Hepatocyte (in vitro differentiated cells): ENCODE measurements around the gene SPAM1. TPM values are rescaled to one million over a fixed set of nuclear protein-coding genes. Genes with fewer than 3 reads are reported as not detected.

Experiments used
- DNase-seq: peaks from one replicate; pipeline ENCODE4 v3.0.0-alpha.2; 2016; ENCODE audit warnings: low spot score
- H2AFZ ChIP-seq: fragments of 200-600 bp; sonication (generic); 2 replicates; pipeline ENCODE4 v1.6.0; 2016; ENCODE audit warnings: antibody characterized with exemption, mild to moderate bottlenecking
- H3K27ac ChIP-seq: fragments of 200-600 bp; sonication (generic); 2 replicates; pipeline ENCODE4 v1.5.1; 2016; ENCODE audit warnings: mild to moderate bottlenecking
- H3K27me3 ChIP-seq: fragments of 200-600 bp; sonication (generic); 2 replicates; pipeline ENCODE4 v1.6.1; 2016
- H3K36me3 ChIP-seq: fragments of 200-600 bp; sonication (generic); replicated peaks from 2 replicates; pipeline ENCODE4 v1.5.1; 2016; ENCODE audit warnings: low read depth; ENCODE audit not compliant: insufficient read depth
- H3K4me1 ChIP-seq: fragments of 200-600 bp; sonication (generic); 2 replicates; pipeline ENCODE4 v1.5.1; 2016; ENCODE audit warnings: mild to moderate bottlenecking, moderate library complexity; ENCODE audit not compliant: insufficient read depth
- H3K4me2 ChIP-seq: fragments of 200-600 bp; sonication (generic); 2 replicates; pipeline ENCODE4 v1.6.0; 2016
- H3K4me3 ChIP-seq: fragments of 200-600 bp; sonication (generic); 2 replicates; pipeline ENCODE4 v1.5.1; 2016; ENCODE audit warnings: mild to moderate bottlenecking
- H3K79me2 ChIP-seq: fragments of 200-600 bp; sonication (generic); 2 replicates; pipeline ENCODE4 v1.6.0; 2017; ENCODE audit warnings: mild to moderate bottlenecking
- H3K9me2 ChIP-seq: fragments of 200-600 bp; sonication (generic); replicated peaks from 2 replicates; pipeline ENCODE4 v1.6.0; 2017; ENCODE audit warnings: mild to moderate bottlenecking; ENCODE audit not compliant: insufficient read depth
- H3K9me3 ChIP-seq: fragments of 200-600 bp; sonication (generic); 2 replicates; pipeline ENCODE4 v1.5.1; 2016; ENCODE audit warnings: low read depth, mild to moderate bottlenecking
- H4K20me1 ChIP-seq: fragments of 200-600 bp; sonication (generic); 2 replicates; pipeline ENCODE4 v1.6.0; 2016; ENCODE audit warnings: mild to moderate bottlenecking; ENCODE audit not compliant: insufficient read depth, poor library complexity, severe bottlenecking
- CTCF ChIP-seq: fragments of 200-600 bp; sonication (generic); IDR thresholded peaks from 2 replicates; pipeline ENCODE4 v1.5.1; 2016; ENCODE audit warnings: antibody characterized with exemption, mild to moderate bottlenecking; ENCODE audit not compliant: poor library complexity
- EZH2 ChIP-seq: fragments of 200-600 bp; sonication (generic); IDR thresholded peaks from 2 replicates; pipeline ENCODE4 v1.6.1; 2016; ENCODE audit warnings: antibody characterized with exemption, mild to moderate bottlenecking, borderline replicate concordance
- EZH2phosphoT487 ChIP-seq: fragments of 200-600 bp; sonication (generic); IDR thresholded peaks from one replicate; pipeline ENCODE4 v1.6.1; 2018; ENCODE audit warnings: antibody characterized with exemption, mild to moderate bottlenecking, low read depth, moderate library complexity; ENCODE audit not compliant: unreplicated experiment, severe bottlenecking
- WGBS: methylation state at CpG from one replicate; pipeline ENCODE4 v1.1.6; 2016; ENCODE audit warnings: low lambda C conversion rate; ENCODE audit errors: missing lambda C conversion rate; 5-methylcytosine and 5-hydroxymethylcytosine counted together
- polyA plus RNA-seq: library from polyadenylated mRNA; unstranded; fragments of >200 nt; fragmentation: Nextera tagmentation; extraction: Ambion mirVana; gene quantifications from 2 replicates; pipeline ENCODE4 v1.2.1, GENCODE V29; 2016
- total RNA-seq: library from RNA; depleted of rRNA; stranded (reverse); fragments of >200 nt; gene quantifications from 2 replicates; pipeline ENCODE4 v1.2.3, GENCODE V29; 2014

The SPAM1 gene
- total and polyA plus RNA-seq, 2 experiments from 2014 or later = not detected

GRCh38 chr7:123935436-123936381 lies 10.7 kb downstream of the SPAM1 start:
- no peaks in the 10 kb centered on the region for H3K27me3 ChIP-seq
- no peak overlapping the region for H3K27ac ChIP-seq
- H3K4me1 ChIP-seq = no peaks in the 10 kb centered on the region
- H3K9me3 ChIP-seq = peaks cover 8% of the 10 kb centered on the region
- TF ChIP-seq EZH2 = no peak
- no peak for TF ChIP-seq CTCF
- no peak for TF ChIP-seq EZH2phosphoT487
- no peak overlapping the region for H3K4me3 ChIP-seq
- H2AFZ ChIP-seq = no peak overlapping the region
- no peaks in the 10 kb centered on the region for H3K36me3 ChIP-seq
- H3K9me2 ChIP-seq = no peaks in the 10 kb centered on the region
- 95% methylated on average over 1 of the region's 1 CpG for WGBS
- no peaks in the 10 kb centered on the region for H4K20me1 ChIP-seq
- no peak overlapping the region for H3K4me2 ChIP-seq
- no peaks in the 10 kb centered on the region for H3K79me2 ChIP-seq
- DNase-seq = no peak

GRCh38 chr7:123936388-123936787 lies 11.3 kb downstream of the SPAM1 start:
- no peaks in the 10 kb centered on the region for H3K27me3 ChIP-seq
- no peak for DNase-seq
- TF ChIP-seq EZH2 = no peak
- no peak for TF ChIP-seq EZH2phosphoT487
- H4K20me1 ChIP-seq = no peaks in the 10 kb centered on the region
- H3K79me2 ChIP-seq = no peaks in the 10 kb centered on the region
- 80% methylated on average over 2 of the region's 2 CpGs for WGBS
- H3K36me3 ChIP-seq = no peaks in the 10 kb centered on the region
- no peak overlapping the region for H3K27ac ChIP-seq
- H3K9me3 ChIP-seq = peaks cover 8% of the 10 kb centered on the region
- H2AFZ ChIP-seq = no peak overlapping the region
- no peaks in the 10 kb centered on the region for H3K9me2 ChIP-seq
- no peak overlapping the region for H3K4me2 ChIP-seq
- no peaks in the 10 kb centered on the region for H3K4me1 ChIP-seq
- H3K4me3 ChIP-seq = no peak overlapping the region

GRCh38 chr7:123939784-123940183 lies 14.7 kb downstream of the SPAM1 start:
- H3K9me3 ChIP-seq = peaks cover 2% of the 10 kb centered on the region

More at GRCh38 chr7:123939784-123940183, 14.7 kb downstream of the SPAM1 start:
- Histone ChIP-seq H3K4me1 (no peaks in the 10 kb centered on the region), H3K27ac (no peak overlapping the region), H3K27me3 (no peaks in the 10 kb centered on the region), H3K79me2 (no peaks in the 10 kb centered on the region), H3K36me3 (no peaks in the 10 kb centered on the region), H2AFZ (no peak overlapping the region), H3K4me2 (no peak overlapping the region), H3K4me3 (no peak overlapping the region), H4K20me1 (no peaks in the 10 kb centered on the region), H3K9me2 (no peaks in the 10 kb centered on the region)
- TF ChIP-seq CTCF (no peak), EZH2 (no peak), EZH2phosphoT487 (no peak)
- DNase-seq = no peak
- WGBS = 77% methylated on average over 3 of the region's 3 CpGs
